GM19397 (cell line): Measurements from ENCODE around the gene HOXD1.

Source experiments
- ATAC-seq: cut with Tn5 transposase; IDR thresholded peaks from one replicate; pipeline ENCODE4 v1.9.1; 2021; ENCODE audit warnings: mild to moderate bottlenecking, moderate library complexity; ENCODE audit not compliant: unreplicated experiment

Gene HOXD1

GRCh38 chr2:176234940-176235339 lies 46.5 kb downstream of the HOXD1 start:
- ATAC-seq: no peak

- ATAC-seq: no peak
Observed at GRCh38 chr2:176237456-176237855, 49.0 kb downstream of the HOXD1 start.

GRCh38 chr2:176239031-176239430 lies 50.6 kb downstream of the HOXD1 start:
- no peak for ATAC-seq

- no peak for ATAC-seq
Observed at GRCh38 chr2:176240301-176240700, 51.8 kb downstream of the HOXD1 start.
